GOT3 (cell line): ENCODE data around the gene LRRC8D.

ENCODE experiments used
- DNase-seq: peaks from one replicate; lab custom pipeline; 2025; ENCODE audit warnings: mixed read lengths; lab: John Stamatoyannopoulos, UW

Gene LRRC8D

GRCh38 chr1:89939693-89940438 lies 119.0 kb downstream of the LRRC8D start:
- no peak for DNase-seq

DNA sequence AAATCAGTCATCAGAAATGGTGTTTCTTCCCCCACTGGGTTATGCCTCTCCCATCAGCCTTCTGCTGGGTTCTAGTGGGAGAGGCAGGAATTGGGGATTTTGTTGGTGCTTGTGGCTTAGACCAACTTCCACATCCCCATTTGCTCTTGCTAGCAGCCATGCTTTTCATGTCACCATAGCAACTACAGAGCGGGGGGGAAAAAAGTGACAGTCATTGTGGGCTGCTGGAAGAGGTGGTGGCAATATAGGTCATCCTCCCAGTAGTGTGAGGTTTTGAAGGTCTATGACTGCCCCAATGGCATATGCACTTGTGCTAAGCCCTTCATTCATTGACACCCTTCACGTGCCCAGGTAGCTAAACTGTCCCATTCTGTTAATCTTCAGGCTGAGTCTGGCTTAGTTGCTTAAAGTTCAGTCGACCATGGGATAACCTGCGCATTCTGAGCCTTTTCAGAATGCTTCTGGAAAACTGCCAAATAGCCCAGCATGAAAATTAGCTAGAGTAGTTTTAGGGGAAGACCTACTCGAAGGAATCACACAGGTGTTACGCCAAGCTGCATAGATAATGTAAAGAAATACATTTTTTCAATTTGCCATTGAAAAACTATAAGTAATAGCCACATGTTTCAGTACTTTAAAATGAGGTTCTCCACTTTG lies 120.4 kb downstream of the LRRC8D start:
- no peak for DNase-seq

GRCh38 chr1:89942014-89942413 lies 121.2 kb downstream of the LRRC8D start:
- DNase-seq = no peak

DNA sequence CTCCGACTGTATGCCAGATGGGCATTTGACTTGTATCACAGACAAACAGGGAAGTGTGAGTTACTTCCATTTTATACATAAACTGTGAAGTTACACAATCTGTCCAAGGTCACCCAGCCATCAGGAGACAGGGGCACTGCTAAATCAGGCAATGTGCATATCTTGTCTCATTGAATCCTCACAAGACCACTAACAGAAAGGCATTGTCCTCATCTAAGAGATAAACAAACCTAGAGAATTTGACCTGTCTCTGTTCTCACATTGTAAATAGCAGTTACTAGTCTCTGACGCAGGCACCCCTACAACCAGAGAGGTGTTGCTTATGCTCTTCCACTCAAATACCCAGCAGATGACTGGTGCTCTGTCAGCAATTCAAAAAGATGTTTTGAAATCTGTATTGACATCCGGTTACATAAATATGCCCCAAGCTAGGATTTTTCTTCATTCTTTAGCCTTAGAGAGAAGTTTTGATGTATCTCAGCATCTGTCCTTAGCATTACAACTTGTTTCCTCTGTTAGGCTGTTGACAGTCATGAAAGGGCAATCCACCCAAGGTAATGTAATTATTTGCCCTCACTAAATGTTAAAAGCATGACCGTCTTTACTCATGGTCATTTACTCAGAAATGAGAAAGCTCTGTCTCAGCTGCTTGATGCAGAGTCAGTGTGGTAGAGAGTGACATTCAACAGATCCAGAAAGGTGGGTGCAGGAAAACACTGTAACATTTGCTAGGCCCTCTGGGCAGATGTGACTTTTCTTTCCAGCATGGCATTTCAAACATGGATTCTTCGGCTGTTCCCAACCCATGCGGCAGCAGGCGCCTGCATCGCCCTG lies 122.2 kb downstream of the LRRC8D start:
- no peak for DNase-seq

DNA sequence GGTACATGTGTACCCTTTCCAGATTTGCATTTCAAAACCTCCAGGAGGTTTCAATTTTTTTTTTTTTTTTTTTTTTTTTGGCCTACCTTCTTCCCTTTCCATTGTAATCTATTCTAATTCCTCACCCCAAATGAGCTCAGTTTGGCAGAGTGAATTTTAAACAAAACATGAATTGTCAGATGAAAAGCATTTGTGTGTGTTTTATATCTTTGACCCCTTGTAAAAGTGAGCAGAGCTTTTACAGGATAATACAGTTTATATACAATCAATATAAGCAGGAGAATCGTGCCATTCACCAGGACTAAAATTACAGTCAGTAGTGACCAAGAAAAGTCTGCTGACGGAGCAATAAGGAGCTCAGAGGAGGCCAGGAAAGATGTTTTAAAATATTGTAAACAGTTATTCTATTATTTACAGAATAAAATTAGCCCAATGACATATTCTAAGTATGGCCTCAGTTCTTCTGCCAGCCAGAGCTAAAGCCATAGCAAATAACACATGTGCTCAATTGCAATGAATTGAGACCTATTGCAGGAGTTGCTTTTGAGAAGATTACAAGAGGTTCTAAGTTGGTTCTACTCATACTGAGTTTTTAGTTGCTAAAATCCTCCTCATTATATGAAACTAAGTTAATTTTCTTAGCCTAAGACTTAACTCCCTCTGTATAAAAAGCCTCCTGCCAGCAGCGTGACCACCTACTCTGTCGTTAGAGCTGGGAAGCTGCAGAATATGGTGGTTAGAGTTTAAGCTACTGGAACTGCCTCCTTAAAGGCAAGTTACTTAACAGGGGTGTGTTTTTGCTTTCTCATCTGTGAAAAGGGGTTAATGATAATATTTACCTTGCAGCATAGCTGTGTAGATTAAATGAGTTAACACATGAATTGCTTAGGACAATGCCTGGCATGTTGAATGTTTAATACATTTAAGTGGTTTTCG lies 123.3 kb downstream of the LRRC8D start:
- no peak for DNase-seq

DNA sequence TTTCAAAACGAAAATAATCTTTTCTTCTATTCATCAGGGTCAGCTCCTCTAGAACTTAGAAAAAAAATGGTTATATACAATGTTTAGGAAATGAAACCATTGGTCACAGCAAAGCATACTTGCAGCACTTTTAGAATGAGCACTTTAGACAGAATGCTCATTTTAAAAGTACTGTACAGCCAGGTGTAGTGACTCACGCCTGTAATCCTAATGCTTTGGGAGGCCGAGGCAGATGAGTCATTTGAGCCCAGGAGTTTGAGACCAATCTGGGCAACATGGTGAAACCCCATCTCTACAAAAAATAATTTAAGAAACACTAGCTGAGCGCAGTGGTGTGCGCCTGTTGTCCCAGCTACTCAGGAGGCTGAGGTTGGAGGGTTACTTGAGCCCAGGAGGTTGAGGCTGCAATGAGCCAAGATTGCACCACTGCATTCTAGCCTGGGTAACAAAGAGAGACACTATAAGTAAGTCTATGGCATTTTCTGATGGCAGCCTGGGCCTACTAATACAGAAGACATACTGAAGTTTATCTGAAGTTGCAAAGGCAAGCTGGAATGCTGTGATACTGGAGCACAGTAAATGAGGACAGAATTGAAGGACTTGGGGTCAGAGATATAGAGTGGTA lies 125.1 kb downstream of the LRRC8D start:
- no peak for DNase-seq

GRCh38 chr1:89946532-89946931 lies 125.7 kb downstream of the LRRC8D start:
- no peak for DNase-seq

DNA sequence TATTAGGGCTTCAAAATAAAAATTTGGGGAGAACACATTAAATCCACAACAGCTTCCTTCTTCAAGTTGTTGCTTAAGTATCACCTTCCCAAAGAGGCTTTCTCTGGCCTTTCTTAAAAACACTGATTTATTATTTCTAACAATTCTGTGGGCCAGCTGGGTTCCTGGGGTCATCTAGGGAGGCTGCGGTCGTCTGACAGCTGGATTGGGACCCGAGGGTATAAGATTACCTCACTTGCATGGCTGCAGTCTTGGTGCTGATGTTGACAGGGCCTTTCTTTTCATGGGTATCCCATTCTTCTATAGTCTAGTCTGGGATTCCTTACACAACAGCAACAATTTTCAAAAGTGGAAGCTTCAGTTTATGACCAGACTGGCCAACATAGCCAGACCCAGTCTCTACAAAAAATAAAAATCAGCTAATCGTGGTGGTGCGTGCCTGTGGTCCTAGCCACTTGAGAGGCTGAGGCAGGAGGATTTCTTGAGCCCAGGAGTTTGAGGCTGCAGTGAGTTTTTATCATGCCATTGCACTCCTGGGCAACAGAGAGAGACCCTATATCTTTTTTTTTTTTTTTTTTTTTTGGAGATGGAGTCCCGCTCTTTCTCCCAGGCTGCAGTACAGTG lies 128.0 kb downstream of the LRRC8D start:
- DNase-seq = no peak

DNA sequence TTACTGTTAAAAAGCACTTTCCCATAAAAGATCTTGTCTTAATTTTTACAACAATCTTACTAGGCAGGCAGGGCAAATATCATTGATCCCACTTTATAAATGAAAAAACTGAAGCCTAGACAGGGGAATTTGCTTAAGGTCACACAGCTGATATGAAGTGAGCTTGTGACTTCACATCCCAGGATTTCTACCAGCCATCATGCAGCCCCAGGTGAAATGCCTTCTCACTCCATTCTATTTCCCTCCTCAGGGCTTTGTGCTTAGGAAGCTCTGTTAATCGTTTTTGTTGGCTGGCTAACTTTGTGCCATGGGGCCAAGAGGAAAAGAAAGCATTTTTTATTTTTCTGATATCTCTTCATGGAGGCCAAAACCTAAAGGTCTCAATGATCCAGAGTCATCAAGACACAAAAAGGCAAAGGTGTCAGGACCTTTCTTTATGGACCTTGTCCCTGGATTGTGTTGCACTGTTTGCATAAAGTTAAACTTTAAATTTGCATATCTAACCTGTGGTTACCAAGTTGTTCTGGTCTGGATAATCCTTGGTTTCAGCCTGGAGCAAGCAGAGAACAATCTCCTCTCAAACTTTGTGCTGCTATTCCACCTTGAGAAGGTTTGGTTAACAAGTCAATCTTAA lies 129.3 kb downstream of the LRRC8D start:
- no peak for DNase-seq

- DNase-seq = no peak
These were observed 129.9 kb downstream of the LRRC8D start for GRCh38 chr1:89950703-89951102.

GRCh38 chr1:89951766-89952604 lies 131.2 kb downstream of the LRRC8D start:
- DNase-seq = no peak

- no peak for DNase-seq
These were observed 131.8 kb downstream of the LRRC8D start for GRCh38 chr1:89952605-89953130.

- DNase-seq = no peak
These were observed 132.3 kb downstream of the LRRC8D start for GRCh38 chr1:89953131-89953626.

DNA sequence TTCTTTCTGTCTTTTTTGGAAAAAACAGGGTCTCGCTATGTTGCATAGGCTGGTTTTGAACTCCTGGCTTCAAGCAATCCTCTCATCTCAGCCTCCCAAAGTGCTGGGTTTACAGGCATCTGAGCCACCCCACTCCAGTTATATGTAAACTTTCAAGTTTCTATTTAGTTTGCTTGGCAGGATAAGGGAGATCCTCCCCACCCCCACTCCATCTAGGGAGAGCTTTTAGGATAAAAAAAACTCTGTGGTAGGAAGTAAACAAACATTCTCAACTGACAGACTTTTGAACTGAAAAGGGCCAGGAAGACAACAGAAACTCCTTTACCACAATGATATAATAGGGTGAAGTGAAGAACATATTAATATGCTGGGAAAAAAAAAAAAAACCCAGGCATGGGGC lies 133.1 kb downstream of the LRRC8D start:
- DNase-seq = no peak

DNA sequence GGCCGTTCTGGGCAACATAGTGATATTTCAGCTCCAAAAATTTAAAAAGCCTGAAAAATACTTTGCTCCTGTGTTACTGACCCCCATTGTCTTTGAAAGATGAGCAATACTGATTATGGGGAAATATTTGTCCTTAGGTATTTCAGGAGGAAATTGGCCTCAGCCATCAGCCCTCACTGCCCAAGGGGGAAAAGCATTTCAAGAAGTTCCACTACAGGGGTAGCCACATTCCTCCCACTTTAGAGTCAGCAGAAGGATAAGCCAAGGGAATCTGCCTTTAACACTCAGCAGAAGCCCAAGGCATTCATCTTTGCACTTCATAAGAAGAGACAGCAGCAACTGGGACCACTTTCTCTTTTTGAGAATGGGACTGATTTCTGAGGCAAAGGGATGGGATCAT lies 133.6 kb downstream of the LRRC8D start:
- no peak for DNase-seq

- no peak for DNase-seq
These were observed 134.7 kb downstream of the LRRC8D start for GRCh38 chr1:89955311-89956205.

- DNase-seq = no peak
These were observed 136.3 kb downstream of the LRRC8D start for GRCh38 chr1:89957107-89957506.
